Activated CD8-positive, alpha-beta T cell treated with anti-CD3 and anti-CD28 coated beads for 36 hours (primary cell): ENCODE results near the gene CACNA1B. TPM values are rescaled to one million over a fixed set of nuclear protein-coding genes. Genes with fewer than 3 reads are reported as not detected.

Experiments used
- ATAC-seq: fragments of 200-7000 bp; cut with Tn5 transposase; one replicate; pipeline ENCODE4 v1.10.0; 2021; ENCODE audit warnings: mild to moderate bottlenecking, moderate library complexity
- CTCF ChIA-PET: fragments of 350-600 bp; sonication (Branson Sonifier 250); formaldehyde crosslinking; loops from one replicate; lab custom pipeline; 2021; ENCODE audit warnings: antibody characterized with exemption; lab: Charles Lee
- POLR2A ChIA-PET: fragments of 350-600 bp; sonication (Branson Sonifier 250); formaldehyde crosslinking; loops from one replicate; lab custom pipeline; 2021; ENCODE audit warnings: antibody characterized with exemption; lab: Charles Lee
- DNase-seq: peaks from one replicate; pipeline ENCODE4 v3.0.0-alpha.2; 2020
- H3K27ac Mint-ChIP-seq: one replicate; pipeline ENCODE4 v1.8.0; 2021; ENCODE audit warnings: mild to moderate bottlenecking, mixed read lengths
- H3K27me3 Mint-ChIP-seq: one replicate; pipeline ENCODE4 v1.8.0; 2021; ENCODE audit warnings: mixed read lengths
- H3K36me3 Mint-ChIP-seq: one replicate; pipeline ENCODE4 v1.8.0; 2021; ENCODE audit warnings: low read depth, mixed read lengths
- H3K4me1 Mint-ChIP-seq: one replicate; pipeline ENCODE4 v1.8.0; 2021; ENCODE audit warnings: low read depth, mixed read lengths
- H3K4me3 Mint-ChIP-seq: one replicate; pipeline ENCODE4 v1.8.0; 2021; ENCODE audit warnings: mild to moderate bottlenecking, moderate library complexity, mixed read lengths
- H3K9me3 Mint-ChIP-seq: one replicate; pipeline ENCODE4 v1.8.0; 2021; ENCODE audit warnings: mixed read lengths
- CTCF ChIP-seq: fragments of 200-600 bp; IDR thresholded peaks from one replicate; pipeline ENCODE4 v1.8.0; 2022; ENCODE audit warnings: antibody characterized with exemption, mild to moderate bottlenecking
- intact Hi-C: fragments of 100-400 bp; cut with micrococcal nuclease; formaldehyde crosslinking; loops from one replicate; pipeline ENCODE4 v1.10.0; 2022
- total RNA-seq, 2 experiments: library from RNA; stranded (reverse); gene quantifications; one replicate each; pipeline ENCODE4 v1.2.3, GENCODE V29; 2021

Gene CACNA1B
- total RNA-seq, 2 experiments from 2014 or later = not detected

GRCh38 chr9:138120511-138121437 lies 243.2 kb downstream of the CACNA1B start:
- intact Hi-C loops = no loop called here
- Mint-ChIP-seq H3K27me3 (peaks cover 3% of the 10 kb centered on the region), H3K4me1 (no peaks in the 10 kb centered on the region), H3K9me3 (no peaks in the 10 kb centered on the region), H3K27ac (no peak overlapping the region), H3K36me3 (no peaks in the 10 kb centered on the region), H3K4me3 (no peak overlapping the region)
- ChIA-PET CTCF (no interaction called here), POLR2A (no interaction called here)
- ATAC-seq = no peak
- TF ChIP-seq CTCF = no peak
- DNase-seq = no peak

GRCh38 chr9:138121438-138122050 lies 244.0 kb downstream of the CACNA1B start:
- no peaks in the 10 kb centered on the region for H3K9me3 Mint-ChIP-seq
- H3K36me3 Mint-ChIP-seq = no peaks in the 10 kb centered on the region
- H3K4me1 Mint-ChIP-seq = no peaks in the 10 kb centered on the region
- H3K4me3 Mint-ChIP-seq = no peak overlapping the region
- no peaks in the 10 kb centered on the region for H3K27me3 Mint-ChIP-seq
- H3K27ac Mint-ChIP-seq = no peak overlapping the region
- POLR2A ChIA-PET = no interaction called here
- DNase-seq (no peak), ATAC-seq (no peak)
- CTCF ChIA-PET = no interaction called here
- no peak for TF ChIP-seq CTCF
- intact Hi-C loops = no loop called here

GRCh38 chr9:138122201-138122600 lies 244.6 kb downstream of the CACNA1B start:
- ATAC-seq = no peak

GRCh38 chr9:138122676-138123075 lies 245.1 kb downstream of the CACNA1B start:
- H3K36me3 Mint-ChIP-seq = no peaks in the 10 kb centered on the region
- intact Hi-C loops = no loop called here
- H3K4me3 Mint-ChIP-seq = no peak overlapping the region
- ATAC-seq (no peak), DNase-seq (no peak)
- TF ChIP-seq CTCF = no peak
- no peak overlapping the region for H3K27ac Mint-ChIP-seq
- H3K4me1 Mint-ChIP-seq = no peaks in the 10 kb centered on the region
- H3K27me3 Mint-ChIP-seq = no peaks in the 10 kb centered on the region
- POLR2A ChIA-PET = no interaction called here
- CTCF ChIA-PET = no interaction called here
- peaks cover 2% of the 10 kb centered on the region for H3K9me3 Mint-ChIP-seq

More at GRCh38 chr9:138122201-138122600, 244.6 kb downstream of the CACNA1B start:
- no peaks in the 10 kb centered on the region for H3K36me3 Mint-ChIP-seq
- no peak for DNase-seq
- no peak overlapping the region for H3K27ac Mint-ChIP-seq
- ChIA-PET CTCF (no interaction called here), POLR2A (no interaction called here)
- H3K4me3 Mint-ChIP-seq = no peak overlapping the region
- no peaks in the 10 kb centered on the region for H3K4me1 Mint-ChIP-seq
- no peak for TF ChIP-seq CTCF
- H3K27me3 Mint-ChIP-seq = no peaks in the 10 kb centered on the region
- no peaks in the 10 kb centered on the region for H3K9me3 Mint-ChIP-seq
- intact Hi-C loops = no loop called here

GRCh38 chr9:138123086-138123485 lies 245.5 kb downstream of the CACNA1B start:
- intact Hi-C loops = no loop called here
- H3K27ac Mint-ChIP-seq = no peak overlapping the region
- no peak for ATAC-seq

More at GRCh38 chr9:138123086-138123485, 245.5 kb downstream of the CACNA1B start:
- Mint-ChIP-seq H3K27me3 (no peaks in the 10 kb centered on the region), H3K36me3 (no peaks in the 10 kb centered on the region), H3K9me3 (peaks cover 2% of the 10 kb centered on the region), H3K4me1 (no peaks in the 10 kb centered on the region), H3K4me3 (no peak overlapping the region)
- no peak for TF ChIP-seq CTCF
- DNase-seq = no peak
- CTCF ChIA-PET = no interaction called here
- POLR2A ChIA-PET = no interaction called here
